Measurements from ENCODE around the gene TRAPPC6A. TPM values are rescaled to one million over a fixed set of nuclear protein-coding genes. Genes with fewer than 3 reads are reported as not detected.

TRAPPC6A gene
- total and polyA plus RNA-seq, 9 of the 15 experiments (the other 6 are each of a cell fraction or from before 2014, with no cell fraction given), result 0.82 to 23.6 (median 11.6) TPM

DNA sequence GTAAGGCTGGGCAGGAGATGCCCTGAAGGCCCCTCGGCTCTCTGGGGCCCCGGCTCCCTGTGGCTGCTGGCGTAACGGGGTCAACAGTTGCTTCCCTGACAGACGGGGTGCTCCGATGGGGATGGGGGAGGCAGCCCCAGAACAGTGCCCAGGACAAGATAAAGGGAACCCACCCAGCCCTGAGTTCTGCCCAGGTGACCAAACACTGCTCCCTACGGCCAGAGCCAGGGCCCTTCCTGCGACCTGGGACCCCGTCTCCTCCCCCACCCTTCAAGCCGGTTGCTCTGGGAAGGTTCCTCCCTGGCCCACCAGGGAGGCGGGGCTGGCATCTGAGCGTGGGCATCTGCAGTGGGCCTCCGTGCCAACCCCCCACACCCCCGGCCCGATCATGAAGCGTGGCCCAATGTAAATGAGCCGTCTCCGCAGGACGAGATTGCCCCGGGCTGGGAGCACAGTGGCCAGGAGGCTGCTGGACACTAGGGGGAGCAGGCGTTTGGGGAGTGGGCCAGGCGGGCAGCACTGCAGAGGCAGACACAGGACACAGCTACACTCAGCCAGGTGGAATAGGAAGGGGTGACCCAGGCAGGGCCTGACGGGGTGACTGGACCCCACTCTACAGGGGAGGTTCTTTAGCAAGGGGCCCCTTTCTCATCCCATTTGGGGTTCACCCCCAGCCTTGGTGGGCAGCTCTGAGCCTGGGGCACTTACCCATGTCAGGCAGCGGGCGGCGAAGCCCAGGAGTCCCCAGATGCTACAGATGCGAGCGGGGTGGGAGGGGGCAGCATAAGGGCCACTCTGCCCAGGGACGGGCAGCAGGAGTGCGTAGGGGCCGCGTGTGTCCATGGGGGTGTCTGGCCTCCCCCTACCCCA is 16.1 kb downstream of the TRAPPC6A start (continued):
- TF ChIP-seq, protein P1, sequence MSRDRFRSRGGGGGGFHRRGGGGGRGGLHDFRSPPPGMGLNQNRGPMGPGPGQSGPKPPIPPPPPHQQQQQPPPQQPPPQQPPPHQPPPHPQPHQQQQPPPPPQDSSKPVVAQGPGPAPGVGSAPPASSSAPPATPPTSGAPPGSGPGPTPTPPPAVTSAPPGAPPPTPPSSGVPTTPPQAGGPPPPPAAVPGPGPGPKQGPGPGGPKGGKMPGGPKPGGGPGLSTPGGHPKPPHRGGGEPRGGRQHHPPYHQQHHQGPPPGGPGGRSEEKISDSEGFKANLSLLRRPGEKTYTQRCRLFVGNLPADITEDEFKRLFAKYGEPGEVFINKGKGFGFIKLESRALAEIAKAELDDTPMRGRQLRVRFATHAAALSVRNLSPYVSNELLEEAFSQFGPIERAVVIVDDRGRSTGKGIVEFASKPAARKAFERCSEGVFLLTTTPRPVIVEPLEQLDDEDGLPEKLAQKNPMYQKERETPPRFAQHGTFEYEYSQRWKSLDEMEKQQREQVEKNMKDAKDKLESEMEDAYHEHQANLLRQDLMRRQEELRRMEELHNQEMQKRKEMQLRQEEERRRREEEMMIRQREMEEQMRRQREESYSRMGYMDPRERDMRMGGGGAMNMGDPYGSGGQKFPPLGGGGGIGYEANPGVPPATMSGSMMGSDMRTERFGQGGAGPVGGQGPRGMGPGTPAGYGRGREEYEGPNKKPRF (IDR thresholded peaks at IDR 0.05; ENCODE audit: low read depth, low read length), result no peak
- peak; percentile 41 to 80 for TF ChIP-seq RAD21 (CRISPR knock-in tag; conservative IDR thresholded peaks at IDR 0.05 in 1 of 2, IDR thresholded peaks at IDR 0.05 in 1 of 2)
- peak; percentile 17; the same call in 1 of the 2 replicates for TF ChIP-seq RB1 (IDR thresholded peaks at IDR 0.05; ENCODE audit: low read depth)
- no peak for TF ChIP-seq SPI1 (IDR thresholded peaks at IDR 0.05; ENCODE audit: borderline replicate concordance, low read depth, low read length)
- TF ChIP-seq PPARD (CRISPR knock-in tag; IDR thresholded peaks at IDR 0.05), result no peak
- no peak for TF ChIP-seq L3MBTL2 (IDR thresholded peaks at IDR 0.05)
- 0 out of 2 replicates have a peak, but pooled peaks have one; percentile 50 for TF ChIP-seq SMC3 (conservative IDR thresholded peaks at IDR 0.05; ENCODE audit: insufficient read depth, low read depth, low read length)
- no peak for TF ChIP-seq NR2C1 (IDR thresholded peaks at IDR 0.05)
- no peak for TF ChIP-seq NR2C1 (tag; IDR thresholded peaks at IDR 0.05)
- TF ChIP-seq POLR2A (conservative IDR thresholded peaks at IDR 0.05), result no peak
- TF ChIP-seq, protein P2, sequence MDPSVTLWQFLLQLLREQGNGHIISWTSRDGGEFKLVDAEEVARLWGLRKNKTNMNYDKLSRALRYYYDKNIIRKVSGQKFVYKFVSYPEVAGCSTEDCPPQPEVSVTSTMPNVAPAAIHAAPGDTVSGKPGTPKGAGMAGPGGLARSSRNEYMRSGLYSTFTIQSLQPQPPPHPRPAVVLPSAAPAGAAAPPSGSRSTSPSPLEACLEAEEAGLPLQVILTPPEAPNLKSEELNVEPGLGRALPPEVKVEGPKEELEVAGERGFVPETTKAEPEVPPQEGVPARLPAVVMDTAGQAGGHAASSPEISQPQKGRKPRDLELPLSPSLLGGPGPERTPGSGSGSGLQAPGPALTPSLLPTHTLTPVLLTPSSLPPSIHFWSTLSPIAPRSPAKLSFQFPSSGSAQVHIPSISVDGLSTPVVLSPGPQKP (CRISPR knock-in tag; IDR thresholded peaks at IDR 0.05), result no peak

All from K562 (cell line).